Peyer's patch (tissue), 4 donors: ENCODE results near the gene RAX2. TPM values are rescaled to one million over a fixed set of nuclear protein-coding genes. Genes with fewer than 3 reads are reported as not detected.

Experiments
- DNase-seq, 3 donors: peaks; one replicate each; pipeline ENCODE4 v3.0.0-alpha.2; 2017 to 2019
- H3K27ac ChIP-seq, 4 donors: fragments of 200-600 bp; sonication (generic); one replicate each; pipeline ENCODE4 v1.5.1; 2016 to 2019
- H3K27me3 ChIP-seq, 2 donors: fragments of 200-600 bp; sonication (generic); one replicate each; pipeline ENCODE4 v1.5.1; 2019
- H3K36me3 ChIP-seq, 3 donors: fragments of 200-600 bp; sonication (generic); one replicate each; pipeline ENCODE4 v1.5.1; 2016 to 2019
- H3K4me1 ChIP-seq, 4 donors: fragments of 200-600 bp; sonication (generic); one replicate each; pipeline ENCODE4 v1.5.1; 2016 to 2019
- H3K4me3 ChIP-seq, 4 donors: fragments of 200-600 bp; sonication (generic); 1 replicate in 3 of 4; 2 replicates in 1 of 4; pipeline ENCODE4 v1.5.1; 2016 to 2019; ENCODE audit warnings: mild to moderate bottlenecking in 1 of 4
- H3K9me3 ChIP-seq, 4 donors: fragments of 200-600 bp; sonication (generic); one replicate each; pipeline ENCODE4 v1.5.1; 2016 to 2019; ENCODE audit warnings: mild to moderate bottlenecking in 1 of 4
- POLR2A ChIP-seq, 2 donors: fragments of 450-650 bp; IDR thresholded peaks; one replicate each; pipeline ENCODE4 v1.5.1; 2017; ENCODE audit warnings: antibody characterized with exemption in 2 of 2, mild to moderate bottlenecking in 2 of 2, moderate library complexity in 2 of 2
- total RNA-seq, 4 donors: library from RNA; depleted of rRNA; stranded (reverse); fragments of >200 nt; gene quantifications; one replicate each; pipeline ENCODE4 v1.1.0, GENCODE V29; 2016
- TF ChIP-seq, protein P1 (sequence below), 6 experiments: fragments of 450-650 bp in 4 of 6; fragments of 200-600 bp in 2 of 6; sonication (generic) in 1 of 6; IDR thresholded peaks; one replicate each; pipeline ENCODE4 v1.5.1; 2017 to 2019; ENCODE audit warnings: antibody characterized with exemption in 6 of 6, mild to moderate bottlenecking in 3 of 6, moderate library complexity in 1 of 6

RAX2 gene
- total RNA-seq, 4 donors from 2014 or later = not detected

DNA sequence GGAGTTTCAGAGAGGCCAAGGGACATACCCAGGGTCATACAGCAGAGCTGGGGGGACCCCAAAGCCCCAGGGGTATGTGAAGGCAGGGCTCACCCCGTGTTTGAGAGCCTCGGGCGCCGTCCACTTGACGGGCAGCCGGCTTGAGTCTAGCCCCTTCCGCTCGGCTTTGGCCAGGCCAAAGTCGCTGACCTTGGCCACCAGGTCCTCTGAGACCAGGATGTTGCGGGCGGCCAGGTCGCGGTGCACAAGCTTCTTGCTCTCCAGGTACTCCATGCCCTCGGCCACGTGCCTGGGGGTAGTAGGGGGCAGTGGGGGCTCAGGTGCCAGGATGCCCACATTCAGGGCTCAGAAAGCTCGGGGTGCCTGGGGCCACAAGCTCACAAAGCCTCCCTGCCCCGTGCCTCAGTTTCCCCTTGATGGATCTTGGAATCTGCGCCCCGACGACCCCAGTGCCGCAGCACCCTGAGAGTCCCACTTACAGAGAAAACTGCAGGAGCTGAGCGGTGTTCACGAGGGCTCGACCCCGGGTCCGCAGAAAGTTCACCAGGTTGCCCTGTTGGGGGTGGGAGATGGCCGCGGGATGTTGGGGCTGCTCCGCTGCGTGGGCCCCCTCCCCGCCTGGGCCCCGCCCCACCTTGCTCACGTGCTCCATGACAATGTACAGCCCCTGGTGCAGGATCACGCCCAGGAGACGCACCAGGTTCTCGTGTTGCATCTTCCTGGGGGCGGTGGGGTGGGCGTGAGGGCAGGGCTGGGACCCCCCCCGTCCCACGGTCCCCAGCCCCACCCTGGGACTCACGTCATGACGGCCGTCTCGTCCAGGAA, 7.1 kb upstream of the RAX2 start:
- no peaks in the 10 kb centered on the region for H3K4me1 ChIP-seq
- no peaks in the 10 kb centered on the region for H3K27me3 ChIP-seq
- H3K36me3 ChIP-seq = no peaks in the 10 kb centered on the region
- H3K27ac ChIP-seq = no peak overlapping the region
- TF ChIP-seq, protein P1, sequence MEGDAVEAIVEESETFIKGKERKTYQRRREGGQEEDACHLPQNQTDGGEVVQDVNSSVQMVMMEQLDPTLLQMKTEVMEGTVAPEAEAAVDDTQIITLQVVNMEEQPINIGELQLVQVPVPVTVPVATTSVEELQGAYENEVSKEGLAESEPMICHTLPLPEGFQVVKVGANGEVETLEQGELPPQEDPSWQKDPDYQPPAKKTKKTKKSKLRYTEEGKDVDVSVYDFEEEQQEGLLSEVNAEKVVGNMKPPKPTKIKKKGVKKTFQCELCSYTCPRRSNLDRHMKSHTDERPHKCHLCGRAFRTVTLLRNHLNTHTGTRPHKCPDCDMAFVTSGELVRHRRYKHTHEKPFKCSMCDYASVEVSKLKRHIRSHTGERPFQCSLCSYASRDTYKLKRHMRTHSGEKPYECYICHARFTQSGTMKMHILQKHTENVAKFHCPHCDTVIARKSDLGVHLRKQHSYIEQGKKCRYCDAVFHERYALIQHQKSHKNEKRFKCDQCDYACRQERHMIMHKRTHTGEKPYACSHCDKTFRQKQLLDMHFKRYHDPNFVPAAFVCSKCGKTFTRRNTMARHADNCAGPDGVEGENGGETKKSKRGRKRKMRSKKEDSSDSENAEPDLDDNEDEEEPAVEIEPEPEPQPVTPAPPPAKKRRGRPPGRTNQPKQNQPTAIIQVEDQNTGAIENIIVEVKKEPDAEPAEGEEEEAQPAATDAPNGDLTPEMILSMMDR (IDR thresholded peaks at IDR 0.05) = no peak
- no peak for TF ChIP-seq POLR2A (IDR thresholded peaks at IDR 0.05)
- H3K9me3 ChIP-seq = peaks cover 0 to 23% (median 10%) of the 10 kb centered on the region in 4 donors
- H3K4me3 ChIP-seq = no peak overlapping the region
- no peak for DNase-seq

DNA sequence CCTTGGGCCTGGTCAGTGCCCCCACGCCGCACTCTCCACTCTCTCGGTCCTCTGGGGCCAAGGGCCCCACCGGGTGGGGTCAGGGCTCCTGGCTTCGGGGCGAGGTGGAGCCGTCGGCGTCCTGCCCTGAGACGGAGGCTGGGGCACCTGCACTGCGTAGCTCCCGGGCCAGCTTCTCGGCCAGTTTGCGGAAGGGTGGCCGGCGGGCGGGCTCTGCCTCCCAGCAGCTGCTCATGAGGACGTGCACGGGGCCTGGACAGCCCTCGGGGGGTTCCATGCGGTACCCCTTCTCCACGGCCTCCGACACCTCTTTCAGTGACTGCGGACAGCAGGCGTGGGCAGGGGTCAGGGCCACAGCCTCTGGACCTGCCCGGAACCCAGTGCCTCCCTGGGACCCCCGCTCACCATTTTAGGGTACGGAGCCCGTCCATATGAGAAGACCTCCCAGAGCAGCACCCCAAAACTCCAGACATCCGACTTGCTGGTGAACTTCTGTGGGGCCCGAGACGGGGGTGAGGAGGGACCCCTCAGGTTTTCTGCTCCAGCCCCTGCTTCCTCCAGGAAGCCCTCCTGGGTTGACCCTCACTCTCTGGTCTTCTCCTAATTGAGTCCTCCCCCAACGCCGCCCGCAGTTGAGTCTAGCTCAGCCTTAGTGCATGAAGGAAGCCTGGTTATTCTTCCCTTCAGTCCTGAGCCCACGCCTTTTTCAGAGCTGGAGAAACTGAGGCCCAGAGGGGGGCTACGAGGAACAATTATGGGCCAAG, 6.3 kb upstream of the RAX2 start:
- no peak overlapping the region for H3K4me3 ChIP-seq
- no peak for DNase-seq

DNA sequence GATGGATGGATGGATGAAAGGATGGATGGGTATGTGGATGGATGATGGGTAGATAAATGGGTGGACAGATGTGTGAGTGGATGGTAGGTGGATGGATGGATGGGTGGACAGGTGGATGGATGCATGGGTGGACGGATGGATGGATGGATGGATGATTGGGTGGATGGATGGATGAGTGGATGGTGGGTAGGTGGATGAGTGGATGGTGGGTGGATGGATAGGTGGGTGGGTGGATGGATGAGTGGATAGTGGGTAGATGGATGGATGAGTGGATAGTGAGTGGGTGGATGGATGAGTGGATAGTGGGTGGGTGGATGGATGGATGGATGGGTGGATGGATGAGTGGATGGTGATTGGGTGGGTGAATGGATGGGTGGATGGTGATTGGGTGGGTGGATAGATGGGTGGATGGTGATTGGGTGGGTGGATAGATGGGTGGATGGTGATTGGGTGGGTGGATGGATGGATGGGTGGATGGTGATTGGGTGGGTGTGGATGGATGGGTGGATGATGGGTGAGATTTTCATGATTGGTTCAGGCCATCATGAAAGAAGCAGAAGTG, 4.5 kb upstream of the RAX2 start:
- TF ChIP-seq, protein P1 (IDR thresholded peaks at IDR 0.05) = no peak
- TF ChIP-seq POLR2A (IDR thresholded peaks at IDR 0.05) = no peak
- peaks cover 0 to 7% (median 3%) of the 10 kb centered on the region in 4 donors for H3K9me3 ChIP-seq

More for the DNA sequence above, 6.3 kb upstream of the RAX2 start:
- no peak overlapping the region for H3K27ac ChIP-seq
- no peaks in the 10 kb centered on the region for H3K4me1 ChIP-seq
- no peaks in the 10 kb centered on the region for H3K36me3 ChIP-seq
- H3K27me3 ChIP-seq = no peaks in the 10 kb centered on the region
- TF ChIP-seq POLR2A (IDR thresholded peaks at IDR 0.05) = no peak
- TF ChIP-seq, protein P1 (IDR thresholded peaks at IDR 0.05) = no peak
- H3K9me3 ChIP-seq = peaks cover 0 to 23% (median 10%) of the 10 kb centered on the region in 4 donors

DNA sequence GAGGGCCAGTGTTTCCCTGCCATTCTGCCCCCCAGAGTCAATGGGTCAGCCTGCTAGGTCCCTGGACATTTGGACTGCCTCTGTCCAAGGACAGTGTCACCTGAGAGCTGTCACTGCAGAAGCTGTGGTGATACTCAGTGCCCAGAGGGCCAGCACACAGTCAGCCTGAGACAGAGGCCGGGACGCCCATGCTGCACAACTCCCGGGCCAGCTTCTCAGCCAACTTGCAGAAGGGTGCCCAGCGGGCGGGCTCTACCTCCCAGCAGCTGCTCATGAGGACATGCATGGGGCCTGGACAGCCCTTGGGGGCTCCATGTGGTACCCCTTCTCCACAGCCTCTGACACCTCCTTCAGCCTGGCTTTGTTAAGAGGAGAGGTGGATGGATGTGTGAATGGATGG, 3.8 kb upstream of the RAX2 start:
- TF ChIP-seq, protein P1 (IDR thresholded peaks at IDR 0.05) = no peak
- TF ChIP-seq POLR2A (IDR thresholded peaks at IDR 0.05) = no peak
- DNase-seq = no peak
- H3K4me3 ChIP-seq = no peak overlapping the region
- no peaks in the 10 kb centered on the region for H3K27me3 ChIP-seq
- H3K9me3 ChIP-seq = no peaks in the 10 kb centered on the region
- H3K36me3 ChIP-seq = no peaks in the 10 kb centered on the region
- no peaks in the 10 kb centered on the region for H3K4me1 ChIP-seq
- H3K27ac ChIP-seq = no peak overlapping the region

More for the DNA sequence above, 4.5 kb upstream of the RAX2 start:
- no peak overlapping the region for H3K4me3 ChIP-seq
- no peaks in the 10 kb centered on the region for H3K36me3 ChIP-seq
- no peak for DNase-seq
- H3K4me1 ChIP-seq = no peaks in the 10 kb centered on the region
- no peaks in the 10 kb centered on the region for H3K27me3 ChIP-seq
- no peak overlapping the region for H3K27ac ChIP-seq

DNA sequence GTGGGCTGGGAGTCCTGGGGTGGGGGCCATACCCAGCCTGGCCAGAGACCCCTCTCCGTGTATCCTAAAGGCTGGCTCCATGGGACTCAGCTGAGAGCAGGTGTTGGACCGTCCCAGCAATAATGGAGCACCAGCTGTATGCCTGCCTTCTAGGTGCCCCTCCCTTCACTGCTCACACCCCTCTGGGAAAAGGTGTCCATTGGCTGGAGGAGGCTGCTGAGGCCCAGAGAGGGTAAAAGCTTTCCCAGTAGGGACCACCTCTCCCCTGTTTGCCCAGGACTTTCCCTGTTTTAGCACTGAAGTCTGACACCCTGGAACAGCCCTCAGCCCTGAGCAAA, 3.3 kb upstream of the RAX2 start:
- H3K4me3 ChIP-seq = no peak overlapping the region
- no peaks in the 10 kb centered on the region for H3K36me3 ChIP-seq
- TF ChIP-seq POLR2A (IDR thresholded peaks at IDR 0.05) = no peak
- H3K27me3 ChIP-seq = no peaks in the 10 kb centered on the region
- DNase-seq = no peak
- H3K4me1 ChIP-seq = no peaks in the 10 kb centered on the region
- H3K9me3 ChIP-seq = no peaks in the 10 kb centered on the region
- no peak overlapping the region for H3K27ac ChIP-seq
